Measurements from ENCODE around the gene NEGR1. TPM values are rescaled to one million over a fixed set of nuclear protein-coding genes. Genes with fewer than 3 reads are reported as not detected.

Gene NEGR1
- total and polyA plus RNA-seq, 4 donors = 0.08 to 0.14 (median 0.12) TPM; not detected in 1

DNA sequence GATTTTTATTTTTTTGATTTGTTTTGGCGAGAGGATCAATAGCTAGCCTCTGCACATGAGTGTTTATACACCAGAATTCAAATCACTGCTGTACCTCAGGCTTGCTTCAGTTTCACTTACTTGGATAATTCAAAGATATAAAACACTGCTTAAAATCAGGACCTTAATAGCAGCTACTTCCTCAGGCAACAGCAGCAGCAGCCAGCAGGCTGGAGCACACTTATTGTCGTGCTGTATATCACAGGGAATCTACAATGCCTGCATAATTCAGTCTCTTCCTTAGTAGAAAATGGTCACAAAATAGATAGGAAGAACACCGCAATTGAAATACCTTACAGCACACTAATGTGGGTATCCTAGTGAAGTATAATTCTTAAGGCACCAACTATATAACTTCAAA is 497.3 kb downstream of the NEGR1 start (continued):
- no peak for TF ChIP-seq RXRA (IDR thresholded peaks at IDR 0.05)

DNA sequence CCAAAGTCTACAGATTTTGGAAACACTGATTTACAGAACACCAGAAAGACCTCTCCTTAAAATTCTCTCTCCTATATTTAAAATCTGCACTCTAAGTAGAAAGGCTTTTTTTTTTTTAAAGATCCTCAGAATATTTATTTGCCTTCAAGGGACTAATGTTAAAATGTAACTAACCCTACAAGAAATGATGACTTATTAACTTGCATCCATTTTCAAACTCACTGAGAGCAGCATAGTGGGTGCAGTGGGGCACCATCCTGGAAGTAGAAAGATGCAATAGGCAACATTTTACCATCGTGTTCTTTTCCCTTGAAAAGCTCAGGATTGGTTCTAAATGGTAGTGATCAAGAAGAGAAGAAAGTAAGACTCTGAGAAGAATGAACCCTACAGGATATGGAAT is 498.1 kb downstream of the NEGR1 start:
- H3K9me3 ChIP-seq (ENCODE audit: control insufficient read depth in 4 of 4, low read length in 3 of 4) = no peaks in the 10 kb centered on the region
- H3K27ac ChIP-seq (ENCODE audit: low read depth in 1 of 2, low read length in 2 of 2) = no peak overlapping the region
- no peaks in the 10 kb centered on the region for H3K27me3 ChIP-seq (ENCODE audit: control insufficient read depth in 4 of 4, insufficient read depth in 4 of 4, low read length in 3 of 4)
- DNase-seq (ENCODE audit: low spot score) = no peak
- no peak overlapping the region for H3K9ac ChIP-seq (ENCODE audit: low read depth in 1 of 2, low read length in 2 of 2)
- 48% methylated on average over 1 of the region's 1 CpG for WGBS
- TF ChIP-seq HNF4A (conservative IDR thresholded peaks at IDR 0.05) = no peak
- no peak for TF ChIP-seq EGR1 (IDR thresholded peaks at IDR 0.05; ENCODE audit: low read depth in 2 of 2)
- TF ChIP-seq FOXA2 (IDR thresholded peaks at IDR 0.05) = no peak
- TF ChIP-seq, protein P1, sequence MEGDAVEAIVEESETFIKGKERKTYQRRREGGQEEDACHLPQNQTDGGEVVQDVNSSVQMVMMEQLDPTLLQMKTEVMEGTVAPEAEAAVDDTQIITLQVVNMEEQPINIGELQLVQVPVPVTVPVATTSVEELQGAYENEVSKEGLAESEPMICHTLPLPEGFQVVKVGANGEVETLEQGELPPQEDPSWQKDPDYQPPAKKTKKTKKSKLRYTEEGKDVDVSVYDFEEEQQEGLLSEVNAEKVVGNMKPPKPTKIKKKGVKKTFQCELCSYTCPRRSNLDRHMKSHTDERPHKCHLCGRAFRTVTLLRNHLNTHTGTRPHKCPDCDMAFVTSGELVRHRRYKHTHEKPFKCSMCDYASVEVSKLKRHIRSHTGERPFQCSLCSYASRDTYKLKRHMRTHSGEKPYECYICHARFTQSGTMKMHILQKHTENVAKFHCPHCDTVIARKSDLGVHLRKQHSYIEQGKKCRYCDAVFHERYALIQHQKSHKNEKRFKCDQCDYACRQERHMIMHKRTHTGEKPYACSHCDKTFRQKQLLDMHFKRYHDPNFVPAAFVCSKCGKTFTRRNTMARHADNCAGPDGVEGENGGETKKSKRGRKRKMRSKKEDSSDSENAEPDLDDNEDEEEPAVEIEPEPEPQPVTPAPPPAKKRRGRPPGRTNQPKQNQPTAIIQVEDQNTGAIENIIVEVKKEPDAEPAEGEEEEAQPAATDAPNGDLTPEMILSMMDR (IDR thresholded peaks at IDR 0.05; ENCODE audit: low read depth, low read length, missing input control) = no peak
- no peak for TF ChIP-seq GABPA (IDR thresholded peaks at IDR 0.05 in 1 of 2, conservative IDR thresholded peaks at IDR 0.05 in 1 of 2)
- TF ChIP-seq, protein P2, sequence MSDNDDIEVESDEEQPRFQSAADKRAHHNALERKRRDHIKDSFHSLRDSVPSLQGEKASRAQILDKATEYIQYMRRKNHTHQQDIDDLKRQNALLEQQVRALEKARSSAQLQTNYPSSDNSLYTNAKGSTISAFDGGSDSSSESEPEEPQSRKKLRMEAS (IDR thresholded peaks at IDR 0.05) = no peak
- TF ChIP-seq, protein P3, sequence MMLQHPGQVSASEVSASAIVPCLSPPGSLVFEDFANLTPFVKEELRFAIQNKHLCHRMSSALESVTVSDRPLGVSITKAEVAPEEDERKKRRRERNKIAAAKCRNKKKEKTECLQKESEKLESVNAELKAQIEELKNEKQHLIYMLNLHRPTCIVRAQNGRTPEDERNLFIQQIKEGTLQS (IDR thresholded peaks at IDR 0.05) = no peak
- TF ChIP-seq YY1 (IDR thresholded peaks at IDR 0.05) = no peak
- no peak for TF ChIP-seq RAD21 (IDR thresholded peaks at IDR 0.05)
- no peak for TF ChIP-seq TAF1 (conservative IDR thresholded peaks at IDR 0.05)
- no peak for TF ChIP-seq NR2F2 (IDR thresholded peaks at IDR 0.05)
- no peak for TF ChIP-seq JUND (IDR thresholded peaks at IDR 0.05)
- no peak for TF ChIP-seq HNF4G (IDR thresholded peaks at IDR 0.05)
- TF ChIP-seq, protein P4, sequence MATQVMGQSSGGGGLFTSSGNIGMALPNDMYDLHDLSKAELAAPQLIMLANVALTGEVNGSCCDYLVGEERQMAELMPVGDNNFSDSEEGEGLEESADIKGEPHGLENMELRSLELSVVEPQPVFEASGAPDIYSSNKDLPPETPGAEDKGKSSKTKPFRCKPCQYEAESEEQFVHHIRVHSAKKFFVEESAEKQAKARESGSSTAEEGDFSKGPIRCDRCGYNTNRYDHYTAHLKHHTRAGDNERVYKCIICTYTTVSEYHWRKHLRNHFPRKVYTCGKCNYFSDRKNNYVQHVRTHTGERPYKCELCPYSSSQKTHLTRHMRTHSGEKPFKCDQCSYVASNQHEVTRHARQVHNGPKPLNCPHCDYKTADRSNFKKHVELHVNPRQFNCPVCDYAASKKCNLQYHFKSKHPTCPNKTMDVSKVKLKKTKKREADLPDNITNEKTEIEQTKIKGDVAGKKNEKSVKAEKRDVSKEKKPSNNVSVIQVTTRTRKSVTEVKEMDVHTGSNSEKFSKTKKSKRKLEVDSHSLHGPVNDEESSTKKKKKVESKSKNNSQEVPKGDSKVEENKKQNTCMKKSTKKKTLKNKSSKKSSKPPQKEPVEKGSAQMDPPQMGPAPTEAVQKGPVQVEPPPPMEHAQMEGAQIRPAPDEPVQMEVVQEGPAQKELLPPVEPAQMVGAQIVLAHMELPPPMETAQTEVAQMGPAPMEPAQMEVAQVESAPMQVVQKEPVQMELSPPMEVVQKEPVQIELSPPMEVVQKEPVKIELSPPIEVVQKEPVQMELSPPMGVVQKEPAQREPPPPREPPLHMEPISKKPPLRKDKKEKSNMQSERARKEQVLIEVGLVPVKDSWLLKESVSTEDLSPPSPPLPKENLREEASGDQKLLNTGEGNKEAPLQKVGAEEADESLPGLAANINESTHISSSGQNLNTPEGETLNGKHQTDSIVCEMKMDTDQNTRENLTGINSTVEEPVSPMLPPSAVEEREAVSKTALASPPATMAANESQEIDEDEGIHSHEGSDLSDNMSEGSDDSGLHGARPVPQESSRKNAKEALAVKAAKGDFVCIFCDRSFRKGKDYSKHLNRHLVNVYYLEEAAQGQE (IDR thresholded peaks at IDR 0.05) = no peak
- no peak for TF ChIP-seq FOXA1 (IDR thresholded peaks at IDR 0.05)
- H3K36me3 ChIP-seq (ENCODE audit: control insufficient read depth in 4 of 4, insufficient read depth in 3 of 4, low read depth in 1 of 4, low read length in 3 of 4) = no peaks in the 10 kb centered on the region
- H3K4me3 ChIP-seq (ENCODE audit: low read depth in 1 of 3, low read length in 3 of 3) = no peak overlapping the region
- no peaks in the 10 kb centered on the region for H3K4me1 ChIP-seq (ENCODE audit: control insufficient read depth in 4 of 4, insufficient read depth in 4 of 4, low read length in 3 of 4)

DNA sequence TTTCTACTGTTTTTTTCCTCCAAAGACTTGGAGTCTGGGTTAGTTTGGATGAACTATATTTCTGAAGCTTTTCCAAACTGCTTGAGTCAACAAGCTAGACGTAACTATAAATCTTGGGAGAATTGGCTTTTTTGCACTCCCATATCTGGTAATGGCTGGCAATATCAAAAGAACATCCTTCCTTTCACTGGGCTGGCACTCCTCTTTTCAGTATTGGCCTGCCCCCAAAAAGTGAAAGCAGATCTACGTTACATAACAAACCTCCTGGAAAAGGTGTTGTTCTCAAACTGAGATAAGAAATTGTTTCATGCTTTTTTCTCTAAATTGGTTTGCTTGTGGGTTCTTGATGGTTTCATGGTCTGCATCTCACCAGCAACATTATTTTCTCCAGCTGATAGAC is 499.3 kb downstream of the NEGR1 start:
- Histone ChIP-seq H3K27ac (ENCODE audit: low read depth in 1 of 2, low read length in 2 of 2) (no peak overlapping the region), H3K27me3 (ENCODE audit: control insufficient read depth in 4 of 4, insufficient read depth in 4 of 4, low read length in 3 of 4) (no peaks in the 10 kb centered on the region), H3K9me3 (ENCODE audit: control insufficient read depth in 4 of 4, low read length in 3 of 4) (no peaks in the 10 kb centered on the region), H3K9ac (ENCODE audit: low read depth in 1 of 2, low read length in 2 of 2) (no peak overlapping the region), H3K4me3 (ENCODE audit: low read depth in 1 of 3, low read length in 3 of 3) (no peak overlapping the region), H3K36me3 (ENCODE audit: control insufficient read depth in 4 of 4, insufficient read depth in 3 of 4, low read depth in 1 of 4, low read length in 3 of 4) (no peaks in the 10 kb centered on the region), H3K4me1 (ENCODE audit: control insufficient read depth in 4 of 4, insufficient read depth in 4 of 4, low read length in 3 of 4) (no peaks in the 10 kb centered on the region)
- no peak for TF ChIP-seq GABPA (IDR thresholded peaks at IDR 0.05 in 1 of 2, conservative IDR thresholded peaks at IDR 0.05 in 1 of 2)
- no peak for TF ChIP-seq FOXA1 (IDR thresholded peaks at IDR 0.05)
- no peak for TF ChIP-seq HNF4G (IDR thresholded peaks at IDR 0.05)
- no peak for TF ChIP-seq SP1 (IDR thresholded peaks at IDR 0.05)
- TF ChIP-seq JUND (IDR thresholded peaks at IDR 0.05) = no peak
- no peak for TF ChIP-seq FOXA2 (IDR thresholded peaks at IDR 0.05)
- TF ChIP-seq RXRA (IDR thresholded peaks at IDR 0.05) = no peak
- no peak for TF ChIP-seq NR2F2 (IDR thresholded peaks at IDR 0.05)
- TF ChIP-seq, protein P1 (IDR thresholded peaks at IDR 0.05; ENCODE audit: low read depth, low read length, missing input control) = no peak
- TF ChIP-seq, protein P3 (IDR thresholded peaks at IDR 0.05) = no peak
- TF ChIP-seq EGR1 (IDR thresholded peaks at IDR 0.05; ENCODE audit: low read depth in 2 of 2) = no peak
- no peak for DNase-seq (ENCODE audit: low spot score)
- 53% methylated on average over 2 of the region's 2 CpGs for WGBS
